ENCODE measurements around the gene TMEM38A.
"Not testable (repeated sequence)": the region's sequence is repeated elsewhere in the genome, so short reads cannot be mapped to it uniquely, and the experiment has no call there.

TMEM38A gene

DNA sequence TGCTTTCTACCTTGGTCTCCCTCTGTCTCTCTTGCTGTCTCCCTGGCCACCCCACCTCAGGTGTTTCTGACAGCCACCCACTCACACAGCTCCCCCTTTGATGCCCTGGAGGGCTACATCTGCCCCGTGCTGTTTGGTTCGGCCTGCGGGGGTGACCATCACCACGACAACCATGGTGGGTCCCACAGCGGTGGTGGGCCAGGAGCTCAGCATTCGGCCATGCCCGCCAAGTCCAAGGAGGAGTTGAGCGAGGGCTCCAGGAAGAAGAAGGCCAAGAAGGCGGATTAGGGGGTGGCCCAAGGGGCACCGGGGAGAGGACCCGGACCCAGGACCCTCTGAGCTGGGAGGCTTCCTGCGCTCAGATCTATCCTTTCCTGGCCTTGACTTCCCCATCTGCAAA is 27.1 kb downstream of the TMEM38A start:
- Histone ChIP-seq H3K27ac (ENCODE audit: poor library complexity, severe bottlenecking) (no peak overlapping the region), H3K4me3 (ENCODE audit: severe bottlenecking) (no peak overlapping the region), H3K27me3 (ENCODE audit: insufficient read depth, poor library complexity, severe bottlenecking) (no peaks in the 10 kb centered on the region), H3K9me3 (ENCODE audit: severe bottlenecking) (peaks cover 2% of the 10 kb centered on the region), H3K4me1 (ENCODE audit: insufficient read depth, poor library complexity, severe bottlenecking) (peaks cover 9% of the 10 kb centered on the region), H3K36me3 (ENCODE audit: low read depth) (no peaks in the 10 kb centered on the region)
- ATAC-seq (ENCODE audit: low read depth) (no peak), DNase-seq (ENCODE audit: low spot score) (no peak)
- TF ChIP-seq, protein P1, sequence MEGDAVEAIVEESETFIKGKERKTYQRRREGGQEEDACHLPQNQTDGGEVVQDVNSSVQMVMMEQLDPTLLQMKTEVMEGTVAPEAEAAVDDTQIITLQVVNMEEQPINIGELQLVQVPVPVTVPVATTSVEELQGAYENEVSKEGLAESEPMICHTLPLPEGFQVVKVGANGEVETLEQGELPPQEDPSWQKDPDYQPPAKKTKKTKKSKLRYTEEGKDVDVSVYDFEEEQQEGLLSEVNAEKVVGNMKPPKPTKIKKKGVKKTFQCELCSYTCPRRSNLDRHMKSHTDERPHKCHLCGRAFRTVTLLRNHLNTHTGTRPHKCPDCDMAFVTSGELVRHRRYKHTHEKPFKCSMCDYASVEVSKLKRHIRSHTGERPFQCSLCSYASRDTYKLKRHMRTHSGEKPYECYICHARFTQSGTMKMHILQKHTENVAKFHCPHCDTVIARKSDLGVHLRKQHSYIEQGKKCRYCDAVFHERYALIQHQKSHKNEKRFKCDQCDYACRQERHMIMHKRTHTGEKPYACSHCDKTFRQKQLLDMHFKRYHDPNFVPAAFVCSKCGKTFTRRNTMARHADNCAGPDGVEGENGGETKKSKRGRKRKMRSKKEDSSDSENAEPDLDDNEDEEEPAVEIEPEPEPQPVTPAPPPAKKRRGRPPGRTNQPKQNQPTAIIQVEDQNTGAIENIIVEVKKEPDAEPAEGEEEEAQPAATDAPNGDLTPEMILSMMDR (IDR thresholded peaks at IDR 0.05; ENCODE audit: poor library complexity, severe bottlenecking), result no peak

DNA sequence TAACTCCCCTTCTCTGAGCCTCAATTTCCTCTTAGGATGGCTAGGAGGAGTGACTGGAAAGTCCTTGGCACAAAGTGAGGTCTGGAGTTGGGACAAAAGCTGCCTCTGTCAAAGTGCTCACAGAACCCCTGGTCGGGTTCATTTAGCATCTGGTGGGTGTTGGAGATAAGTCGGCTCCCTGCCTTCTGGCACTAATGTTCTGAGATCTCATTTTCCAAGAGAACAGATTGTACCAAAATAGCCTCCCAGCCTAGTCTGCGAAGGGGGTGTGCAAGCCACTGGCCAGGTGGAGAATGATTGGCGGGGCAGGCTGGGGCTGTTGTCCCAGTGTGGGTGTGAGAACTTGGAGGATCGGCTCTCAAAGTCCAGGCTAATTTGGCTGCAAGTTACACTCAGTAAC is 38.0 kb downstream of the TMEM38A start:
- DNase-seq (ENCODE audit: low spot score) (no peak), ATAC-seq (ENCODE audit: low read depth) (no peak)
- H3K27me3 ChIP-seq (ENCODE audit: insufficient read depth, poor library complexity, severe bottlenecking), result no peaks in the 10 kb centered on the region
- H3K4me3 ChIP-seq (ENCODE audit: severe bottlenecking), result no peak overlapping the region
- H3K27ac ChIP-seq (ENCODE audit: poor library complexity, severe bottlenecking), result no peak overlapping the region
- no peaks in the 10 kb centered on the region for H3K9me3 ChIP-seq (ENCODE audit: severe bottlenecking)
- H3K36me3 ChIP-seq (ENCODE audit: low read depth), result no peaks in the 10 kb centered on the region
- H3K4me1 ChIP-seq (ENCODE audit: insufficient read depth, poor library complexity, severe bottlenecking), result no peaks in the 10 kb centered on the region
- TF ChIP-seq, protein P1 (IDR thresholded peaks at IDR 0.05; ENCODE audit: poor library complexity, severe bottlenecking), result no peak

DNA sequence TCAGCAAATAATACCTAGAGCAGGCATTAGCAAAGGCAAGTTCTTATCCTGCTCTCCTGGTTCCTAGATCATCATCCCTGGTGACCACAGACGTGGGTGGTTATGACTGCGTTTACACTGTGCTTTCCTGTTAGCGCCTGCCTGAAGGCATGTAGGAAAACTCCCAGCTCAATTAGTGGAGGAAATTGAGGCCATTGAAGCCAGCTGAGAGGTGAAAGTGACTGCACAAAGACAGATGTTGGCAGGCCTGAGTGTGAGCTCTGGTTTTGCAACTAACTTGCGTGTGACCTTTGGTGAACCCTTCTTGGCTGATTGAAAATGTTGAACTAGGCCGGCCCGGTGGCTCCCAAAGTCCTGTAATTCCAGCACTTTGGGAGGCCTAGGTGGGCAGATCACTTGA is 41.2 kb downstream of the TMEM38A start:
- H3K4me3 ChIP-seq (ENCODE audit: severe bottlenecking), result no peak overlapping the region
- no peaks in the 10 kb centered on the region for H3K36me3 ChIP-seq (ENCODE audit: low read depth)
- peak; percentile 58 for DNase-seq (ENCODE audit: low spot score)
- TF ChIP-seq, protein P1 (IDR thresholded peaks at IDR 0.05; ENCODE audit: poor library complexity, severe bottlenecking), result no peak
- H3K9me3 ChIP-seq (ENCODE audit: severe bottlenecking), result no peaks in the 10 kb centered on the region
- H3K27me3 ChIP-seq (ENCODE audit: insufficient read depth, poor library complexity, severe bottlenecking), result no peaks in the 10 kb centered on the region
- ATAC-seq (ENCODE audit: low read depth), result peak; percentile 86
- no peaks in the 10 kb centered on the region for H3K4me1 ChIP-seq (ENCODE audit: insufficient read depth, poor library complexity, severe bottlenecking)
- H3K27ac ChIP-seq (ENCODE audit: poor library complexity, severe bottlenecking), result no peak overlapping the region

- Histone ChIP-seq H3K27me3 (ENCODE audit: insufficient read depth, poor library complexity, severe bottlenecking) (no peaks in the 10 kb centered on the region), H3K9me3 (ENCODE audit: severe bottlenecking) (no peaks in the 10 kb centered on the region), H3K27ac (ENCODE audit: poor library complexity, severe bottlenecking) (no peak overlapping the region), H3K4me1 (ENCODE audit: insufficient read depth, poor library complexity, severe bottlenecking) (no peaks in the 10 kb centered on the region), H3K36me3 (ENCODE audit: low read depth) (no peaks in the 10 kb centered on the region), H3K4me3 (ENCODE audit: severe bottlenecking) (no peak overlapping the region)
- TF ChIP-seq, protein P1 (IDR thresholded peaks at IDR 0.05; ENCODE audit: poor library complexity, severe bottlenecking), result no peak
- DNase-seq (ENCODE audit: low spot score) (no peak), ATAC-seq (ENCODE audit: low read depth) (no peak)
Measured at GRCh38 chr19:16703677-16704076, 42.7 kb downstream of the TMEM38A start.

DNA sequence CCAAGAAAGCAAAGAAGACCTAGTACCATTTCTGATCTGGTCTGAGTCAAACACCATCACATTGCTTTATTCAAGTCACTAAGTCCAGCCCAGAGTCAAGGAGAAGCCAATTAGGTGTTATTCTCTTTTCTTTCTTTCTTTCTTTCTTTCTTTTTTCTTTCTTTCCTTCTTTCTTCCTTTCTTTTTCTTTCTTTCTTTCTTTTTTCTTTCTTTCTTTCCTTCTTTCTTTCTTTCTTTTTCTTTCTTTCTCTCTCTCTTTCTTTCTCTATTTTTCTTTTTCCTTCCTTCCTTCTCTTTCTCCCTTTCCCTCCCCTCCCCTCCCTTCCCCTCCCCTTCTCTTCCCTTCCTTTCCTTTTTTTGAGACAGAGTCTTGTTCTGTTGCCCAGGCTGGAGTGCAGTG is 49.9 kb downstream of the TMEM38A start:
- not testable (repeated sequence) for DNase-seq (ENCODE audit: low spot score); ATAC-seq (ENCODE audit: low read depth); H3K27ac ChIP-seq (ENCODE audit: poor library complexity, severe bottlenecking); H3K36me3 ChIP-seq (ENCODE audit: low read depth); H3K27me3 ChIP-seq (ENCODE audit: insufficient read depth, poor library complexity, severe bottlenecking); H3K4me1 ChIP-seq (ENCODE audit: insufficient read depth, poor library complexity, severe bottlenecking); H3K4me3 ChIP-seq (ENCODE audit: severe bottlenecking); H3K9me3 ChIP-seq (ENCODE audit: severe bottlenecking)

DNA sequence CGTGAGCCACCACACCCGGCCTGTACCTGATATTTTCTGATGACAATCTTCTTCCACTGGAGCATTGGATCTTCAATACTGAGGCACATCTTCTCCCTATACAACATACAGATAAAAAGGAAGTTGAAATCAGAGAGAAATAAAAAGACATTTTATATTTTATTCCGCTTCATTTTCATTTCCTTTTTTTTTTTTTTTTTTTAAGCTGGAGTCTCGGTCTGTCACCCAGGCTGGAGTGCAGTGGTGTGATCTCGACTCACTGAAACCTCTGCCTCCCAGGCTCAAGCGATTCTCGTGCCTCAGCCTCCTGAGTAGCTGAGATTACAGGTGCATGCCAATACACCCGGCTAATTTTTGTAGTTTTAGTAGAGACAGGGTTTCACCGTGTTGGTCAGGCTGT is 51.4 kb downstream of the TMEM38A start:
- DNase-seq (ENCODE audit: low spot score); ATAC-seq (ENCODE audit: low read depth); H3K4me3 ChIP-seq (ENCODE audit: severe bottlenecking); H3K27ac ChIP-seq (ENCODE audit: poor library complexity, severe bottlenecking); H3K4me1 ChIP-seq (ENCODE audit: insufficient read depth, poor library complexity, severe bottlenecking); H3K27me3 ChIP-seq (ENCODE audit: insufficient read depth, poor library complexity, severe bottlenecking); H3K36me3 ChIP-seq (ENCODE audit: low read depth); H3K9me3 ChIP-seq (ENCODE audit: severe bottlenecking): not testable (repeated sequence)
